HEK293 (cell line): ENCODE data around the gene SLC9C1.

ENCODE experiments used
- ZBTB1 ChIP-seq: fragments of 450-650 bp; formaldehyde crosslinking; IDR thresholded peaks from 2 replicates; pipeline ENCODE4 v1.5.1; 2016; ENCODE audit warnings: missing biosample characterization, missing genetic modification characterization
- ZBTB7A ChIP-seq: fragments of 450-650 bp; formaldehyde crosslinking; IDR thresholded peaks from 2 replicates; pipeline ENCODE4 v1.5.1; 2016; ENCODE audit warnings: low read depth, missing biosample characterization, missing genetic modification characterization
- ZFP3 ChIP-seq: fragments of 450-650 bp; formaldehyde crosslinking; IDR thresholded peaks from 2 replicates; pipeline ENCODE4 v1.5.1; 2016; ENCODE audit warnings: low read depth, missing biosample characterization, missing genetic modification characterization
- ZFP37 ChIP-seq: fragments of 450-650 bp; formaldehyde crosslinking; IDR thresholded peaks from 2 replicates; pipeline ENCODE4 v1.5.1; 2016; ENCODE audit warnings: missing biosample characterization, missing genetic modification characterization
- ZNF10 ChIP-seq: fragments of 450-650 bp; formaldehyde crosslinking; IDR thresholded peaks from 2 replicates; pipeline ENCODE4 v1.5.1; 2017; ENCODE audit warnings: missing biosample characterization, missing genetic modification characterization
- ZNF148 ChIP-seq: fragments of 450-650 bp; formaldehyde crosslinking; IDR thresholded peaks from 2 replicates; pipeline ENCODE4 v1.5.0; 2017; ENCODE audit warnings: missing biosample characterization, missing genetic modification characterization, borderline replicate concordance
- ZNF274 ChIP-seq, 2 experiments: fragments of 200-500 bp in 1 of 2; fragments of 450-650 bp in 1 of 2; sonication (Bioruptor generic) in 1 of 2; formaldehyde crosslinking in 1 of 2; IDR thresholded peaks; 2 replicates each; pipeline versions ENCODE4 v1.5.1 to v1.6.1; 2014 to 2016; ENCODE audit warnings: borderline replicate concordance in 1 of 2, inconsistent platforms in 1 of 2, low read length in 1 of 2, missing biosample characterization in 1 of 2, missing genetic modification characterization in 1 of 2
- ZNF37A ChIP-seq: fragments of 450-650 bp; IDR thresholded peaks from 2 replicates; pipeline ENCODE4 v1.5.1; 2018; ENCODE audit warnings: missing biosample characterization, missing genetic modification characterization
- ZNF48 ChIP-seq: fragments of 450-650 bp; formaldehyde crosslinking; IDR thresholded peaks from 2 replicates; pipeline ENCODE4 v1.5.1; 2016; ENCODE audit warnings: missing biosample characterization, missing genetic modification characterization
- ZNF704 ChIP-seq: fragments of 450-650 bp; formaldehyde crosslinking; IDR thresholded peaks from 2 replicates; pipeline ENCODE4 v1.5.1; 2016; ENCODE audit warnings: missing biosample characterization, missing genetic modification characterization
- TF ChIP-seq, protein P1 (sequence below): fragments of 450-650 bp; formaldehyde crosslinking; IDR thresholded peaks from 2 replicates; pipeline ENCODE4 v1.5.1; 2016; ENCODE audit warnings: missing biosample characterization, missing genetic modification characterization
- TF ChIP-seq, protein P2 (sequence below): fragments of 450-650 bp; formaldehyde crosslinking; IDR thresholded peaks from 2 replicates; pipeline ENCODE4 v1.5.1; 2017; ENCODE audit warnings: missing biosample characterization, mild to moderate bottlenecking, missing genetic modification characterization, moderate library complexity
- TF ChIP-seq, protein P3 (sequence below): fragments of 450-650 bp; IDR thresholded peaks from 2 replicates; pipeline ENCODE4 v1.5.1; 2018; ENCODE audit warnings: missing biosample characterization, mild to moderate bottlenecking, missing genetic modification characterization
- TF ChIP-seq, protein P4 (sequence below): fragments of 450-650 bp; formaldehyde crosslinking; IDR thresholded peaks from 2 replicates; pipeline ENCODE4 v1.5.1; 2017; ENCODE audit warnings: missing biosample characterization, missing genetic modification characterization

DNA sequence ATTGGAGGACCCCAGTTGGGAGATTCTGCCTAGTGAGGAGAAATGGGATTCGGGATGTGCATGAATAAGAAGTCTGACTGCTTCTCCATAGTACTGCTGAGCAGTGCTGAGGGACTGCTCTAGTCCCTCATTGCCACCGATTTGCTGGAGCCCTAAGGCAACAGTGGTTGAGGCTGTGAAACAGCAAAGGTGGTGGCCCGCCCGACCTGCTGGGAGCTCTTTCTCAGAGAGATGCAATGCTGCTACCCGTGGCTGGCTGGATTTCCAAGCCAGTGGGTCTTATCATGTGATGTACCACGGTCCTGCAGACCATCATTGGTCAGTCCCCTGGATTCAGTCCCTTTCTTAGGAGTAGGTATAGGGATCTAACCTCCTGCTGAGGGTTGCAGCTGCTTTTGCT is 118.4 kb downstream of the SLC9C1 start:
- TF ChIP-seq, protein P1, sequence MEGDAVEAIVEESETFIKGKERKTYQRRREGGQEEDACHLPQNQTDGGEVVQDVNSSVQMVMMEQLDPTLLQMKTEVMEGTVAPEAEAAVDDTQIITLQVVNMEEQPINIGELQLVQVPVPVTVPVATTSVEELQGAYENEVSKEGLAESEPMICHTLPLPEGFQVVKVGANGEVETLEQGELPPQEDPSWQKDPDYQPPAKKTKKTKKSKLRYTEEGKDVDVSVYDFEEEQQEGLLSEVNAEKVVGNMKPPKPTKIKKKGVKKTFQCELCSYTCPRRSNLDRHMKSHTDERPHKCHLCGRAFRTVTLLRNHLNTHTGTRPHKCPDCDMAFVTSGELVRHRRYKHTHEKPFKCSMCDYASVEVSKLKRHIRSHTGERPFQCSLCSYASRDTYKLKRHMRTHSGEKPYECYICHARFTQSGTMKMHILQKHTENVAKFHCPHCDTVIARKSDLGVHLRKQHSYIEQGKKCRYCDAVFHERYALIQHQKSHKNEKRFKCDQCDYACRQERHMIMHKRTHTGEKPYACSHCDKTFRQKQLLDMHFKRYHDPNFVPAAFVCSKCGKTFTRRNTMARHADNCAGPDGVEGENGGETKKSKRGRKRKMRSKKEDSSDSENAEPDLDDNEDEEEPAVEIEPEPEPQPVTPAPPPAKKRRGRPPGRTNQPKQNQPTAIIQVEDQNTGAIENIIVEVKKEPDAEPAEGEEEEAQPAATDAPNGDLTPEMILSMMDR (tag by site-specific recombination) = no peak
- no peak for TF ChIP-seq ZNF704 (tag by site-specific recombination)
- no peak for TF ChIP-seq ZFP3 (tag by site-specific recombination)
- no peak for TF ChIP-seq ZNF148
- TF ChIP-seq ZNF274 (IDR thresholded peaks at IDR 0.05; ENCODE audit: low read length) = no peak
- no peak for TF ChIP-seq ZNF274 (tag by site-specific recombination; IDR thresholded peaks at IDR 0.05; ENCODE audit: borderline replicate concordance)
- TF ChIP-seq, protein P2, sequence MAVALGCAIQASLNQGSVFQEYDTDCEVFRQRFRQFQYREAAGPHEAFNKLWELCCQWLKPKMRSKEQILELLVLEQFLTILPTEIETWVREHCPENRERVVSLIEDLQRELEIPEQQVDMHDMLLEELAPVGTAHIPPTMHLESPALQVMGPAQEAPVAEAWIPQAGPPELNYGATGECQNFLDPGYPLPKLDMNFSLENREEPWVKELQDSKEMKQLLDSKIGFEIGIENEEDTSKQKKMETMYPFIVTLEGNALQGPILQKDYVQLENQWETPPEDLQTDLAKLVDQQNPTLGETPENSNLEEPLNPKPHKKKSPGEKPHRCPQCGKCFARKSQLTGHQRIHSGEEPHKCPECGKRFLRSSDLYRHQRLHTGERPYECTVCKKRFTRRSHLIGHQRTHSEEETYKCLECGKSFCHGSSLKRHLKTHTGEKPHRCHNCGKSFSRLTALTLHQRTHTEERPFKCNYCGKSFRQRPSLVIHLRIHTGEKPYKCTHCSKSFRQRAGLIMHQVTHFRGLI = no peak
- no peak for TF ChIP-seq ZFP37 (tag by site-specific recombination)
- TF ChIP-seq, protein P3, sequence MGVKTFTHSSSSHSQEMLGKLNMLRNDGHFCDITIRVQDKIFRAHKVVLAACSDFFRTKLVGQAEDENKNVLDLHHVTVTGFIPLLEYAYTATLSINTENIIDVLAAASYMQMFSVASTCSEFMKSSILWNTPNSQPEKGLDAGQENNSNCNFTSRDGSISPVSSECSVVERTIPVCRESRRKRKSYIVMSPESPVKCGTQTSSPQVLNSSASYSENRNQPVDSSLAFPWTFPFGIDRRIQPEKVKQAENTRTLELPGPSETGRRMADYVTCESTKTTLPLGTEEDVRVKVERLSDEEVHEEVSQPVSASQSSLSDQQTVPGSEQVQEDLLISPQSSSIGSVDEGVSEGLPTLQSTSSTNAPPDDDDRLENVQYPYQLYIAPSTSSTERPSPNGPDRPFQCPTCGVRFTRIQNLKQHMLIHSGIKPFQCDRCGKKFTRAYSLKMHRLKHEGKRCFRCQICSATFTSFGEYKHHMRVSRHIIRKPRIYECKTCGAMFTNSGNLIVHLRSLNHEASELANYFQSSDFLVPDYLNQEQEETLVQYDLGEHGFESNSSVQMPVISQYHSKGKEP = no peak
- TF ChIP-seq, protein P4, sequence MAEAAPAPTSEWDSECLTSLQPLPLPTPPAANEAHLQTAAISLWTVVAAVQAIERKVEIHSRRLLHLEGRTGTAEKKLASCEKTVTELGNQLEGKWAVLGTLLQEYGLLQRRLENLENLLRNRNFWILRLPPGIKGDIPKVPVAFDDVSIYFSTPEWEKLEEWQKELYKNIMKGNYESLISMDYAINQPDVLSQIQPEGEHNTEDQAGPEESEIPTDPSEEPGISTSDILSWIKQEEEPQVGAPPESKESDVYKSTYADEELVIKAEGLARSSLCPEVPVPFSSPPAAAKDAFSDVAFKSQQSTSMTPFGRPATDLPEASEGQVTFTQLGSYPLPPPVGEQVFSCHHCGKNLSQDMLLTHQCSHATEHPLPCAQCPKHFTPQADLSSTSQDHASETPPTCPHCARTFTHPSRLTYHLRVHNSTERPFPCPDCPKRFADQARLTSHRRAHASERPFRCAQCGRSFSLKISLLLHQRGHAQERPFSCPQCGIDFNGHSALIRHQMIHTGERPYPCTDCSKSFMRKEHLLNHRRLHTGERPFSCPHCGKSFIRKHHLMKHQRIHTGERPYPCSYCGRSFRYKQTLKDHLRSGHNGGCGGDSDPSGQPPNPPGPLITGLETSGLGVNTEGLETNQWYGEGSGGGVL = no peak
- TF ChIP-seq ZNF48 = no peak
- no peak for TF ChIP-seq ZBTB7A (tag by site-specific recombination)
- TF ChIP-seq ZNF10 (tag by site-specific recombination) = no peak
- no peak for TF ChIP-seq ZNF37A
- no peak for TF ChIP-seq ZBTB1 (tag by site-specific recombination)
